K562 (cell line): ENCODE results near the gene CHCHD10. TPM values are rescaled to one million over a fixed set of nuclear protein-coding genes. Genes with fewer than 3 reads are reported as not detected.

ENCODE experiments used
- ATAC-seq: fragments of 200-7000 bp; cut with Tn5 transposase; 3 replicates; pipeline ENCODE4 v1.9.1; 2020; ENCODE audit warnings: moderate library complexity
- BruUV-seq: library from RNA; stranded (reverse); fragments of 400-500 nt; replicated peaks from 2 replicates; lab custom pipeline; 2021; lab: Mats Ljungman, UMichigan
- CTCF ChIA-PET: fragments of 300-600 bp; formaldehyde crosslinking; extraction: SDS; loops from one replicate; lab custom pipeline; 2021; ENCODE audit warnings: low intra/inter-chr PET ratio; lab: Yijun Ruan, JAX
- POLR2A ChIA-PET: fragments of 300-600, 350-650 bp; sonication (Branson Sonifier 250); formaldehyde crosslinking; extraction: SDS; loops from one replicate; lab custom pipeline; 2021; ENCODE audit warnings: antibody characterized with exemption, inconsistent platforms; lab: Yijun Ruan, JAX
- DNase-seq, 4 experiments: peaks; one replicate each; pipeline versions ENCODE4 v3.0.0 to v3.0.0-alpha.2; 2011 to 2018; ENCODE audit warnings: low spot score in 3 of 4, mixed read lengths in 3 of 4; ENCODE audit errors: extremely low read depth in 1 of 4
- FAIRE-seq: peaks from 2 replicates; lab custom pipeline; 2011; peaks lifted over from hg19 to GRCh38; lab: Jason Lieb, UNC
- H2AFZ ChIP-seq: 2 replicates; pipeline ENCODE4 v1.6.0; 2011; ENCODE audit warnings: low read depth, low read length, control low read depth, inconsistent platforms
- H3K27ac ChIP-seq: fragments of 200-600 bp; 3 replicates; pipeline ENCODE4 v1.8.0; 2011; ENCODE audit warnings: low read depth, mild to moderate bottlenecking, control low read depth, inconsistent platforms, low read length, moderate library complexity, mixed read lengths; ENCODE audit errors: extremely low read depth
- H3K27me3 ChIP-seq, 2 experiments: fragments of 300-600 bp in 1 of 2; 2 replicates in 1 of 2; 3 replicates in 1 of 2; pipeline versions ENCODE4 v1.6.0 to v1.8.0; 2011; ENCODE audit warnings: inconsistent platforms in 2 of 2, low read length in 2 of 2, mild to moderate bottlenecking in 1 of 2, mixed read lengths in 1 of 2, moderate library complexity in 1 of 2; ENCODE audit not compliant: control insufficient read depth in 2 of 2, insufficient read depth in 2 of 2
- H3K36me3 ChIP-seq: fragments of 300-600 bp; 3 replicates; pipeline ENCODE4 v1.8.0; 2011; ENCODE audit warnings: mild to moderate bottlenecking, low read length, inconsistent platforms; ENCODE audit not compliant: control insufficient read depth, insufficient read depth
- H3K4me1 ChIP-seq, 2 experiments: fragments of 200-600 bp in 1 of 2; replicated peaks in 1 of 2; 2 replicates in 1 of 2; 3 replicates in 1 of 2; pipeline versions ENCODE4 v1.5.1 to v1.8.0; 2011; ENCODE audit warnings: inconsistent platforms in 2 of 2, low read length in 2 of 2, mild to moderate bottlenecking in 1 of 2, mixed read lengths in 1 of 2, moderate library complexity in 1 of 2; ENCODE audit not compliant: control insufficient read depth in 2 of 2, insufficient read depth in 2 of 2
- H3K4me2 ChIP-seq: 2 replicates; pipeline ENCODE4 v1.6.1; 2011; ENCODE audit warnings: low read length, control low read depth, inconsistent platforms, mixed read lengths; ENCODE audit not compliant: insufficient read depth
- H3K4me3 ChIP-seq: fragments of 200-600 bp; sonication (generic), shearing (Covaris generic); 2 replicates; pipeline ENCODE4 v1.5.1; 2016; ENCODE audit warnings: control low read depth, inconsistent platforms
- H3K79me2 ChIP-seq: fragments of 200-600 bp; 3 replicates; pipeline ENCODE4 v1.8.0; 2011; ENCODE audit warnings: low read length, inconsistent platforms; ENCODE audit not compliant: control insufficient read depth, insufficient read depth
- H3K9ac ChIP-seq, 2 experiments: 2 replicates each; pipeline versions ENCODE4 v1.6.0 to v1.6.1; 2011; ENCODE audit warnings: low read depth in 2 of 2, low read length in 2 of 2, control low read depth in 1 of 2, inconsistent platforms in 1 of 2, mild to moderate bottlenecking in 1 of 2, mixed read lengths in 1 of 2; ENCODE audit not compliant: insufficient read depth in 1 of 2
- H3K9me1 ChIP-seq: one replicate; pipeline ENCODE4 v1.6.0; 2011; ENCODE audit warnings: inconsistent platforms, mild to moderate bottlenecking, low read length, moderate library complexity; ENCODE audit not compliant: control insufficient read depth, insufficient read depth
- H3K9me3 ChIP-seq: replicated peaks from 2 replicates; pipeline ENCODE4 v1.5.1; 2011; ENCODE audit warnings: low read depth, low read length, inconsistent platforms; ENCODE audit not compliant: control insufficient read depth, insufficient read depth
- H4K20me1 ChIP-seq: replicated peaks from 2 replicates; pipeline ENCODE4 v1.6.1; 2011; ENCODE audit warnings: low read length, inconsistent platforms, mixed read lengths; ENCODE audit not compliant: control insufficient read depth, insufficient read depth
- ATF7 ChIP-seq: fragments of 450-650 bp; IDR thresholded peaks from 2 replicates; pipeline ENCODE4 v1.7.1; 2014; ENCODE audit warnings: mild to moderate bottlenecking, moderate library complexity
- EHMT2 ChIP-seq: fragments of 450-650 bp; IDR thresholded peaks from 2 replicates; pipeline ENCODE4 v1.6.1; 2018; ENCODE audit warnings: antibody characterized with exemption
- GABPB2 ChIP-seq: fragments of 250-450 bp; sonication (Bioruptor Pico); conservative IDR thresholded peaks from 2 replicates; pipeline ENCODE4 v1.5.1; 2021; ENCODE audit warnings: mild to moderate bottlenecking
- ILK ChIP-seq: fragments of 450-650 bp; IDR thresholded peaks from 2 replicates; pipeline ENCODE4 v1.6.1; 2016; ENCODE audit warnings: missing genetic modification characterization, low read depth, mild to moderate bottlenecking, missing compliant biosample characterization, moderate library complexity, borderline replicate concordance
- KLF1 ChIP-seq: fragments of 450-650 bp; IDR thresholded peaks from 2 replicates; pipeline ENCODE4 v1.6.1; 2016; ENCODE audit warnings: missing genetic modification characterization, missing compliant biosample characterization
- NFATC3 ChIP-seq: fragments of 450-650 bp; IDR thresholded peaks from 2 replicates; pipeline ENCODE4 v1.6.1; 2017; ENCODE audit warnings: mild to moderate bottlenecking
- POLR3A ChIP-seq: IDR thresholded peaks from 2 replicates; pipeline ENCODE4 v1.6.1; 2011; ENCODE audit warnings: borderline replicate concordance, mild to moderate bottlenecking, moderate library complexity; ENCODE audit not compliant: insufficient read length, insufficient read depth; ENCODE audit errors: extremely low read depth
- TBP ChIP-seq: optimal IDR thresholded peaks from 2 replicates; pipeline ENCODE3; 2011; ENCODE audit warnings: low read depth, low read length, improper control_type of control experiment
- YY1 ChIP-seq, 3 experiments: IDR thresholded peaks; 2 replicates each; pipeline ENCODE4 v1.6.1; 2011; ENCODE audit warnings: low read length in 2 of 3, mild to moderate bottlenecking in 2 of 3, moderate library complexity in 2 of 3, borderline replicate concordance in 1 of 3, control low read depth in 1 of 3, low read depth in 1 of 3; ENCODE audit not compliant: insufficient read depth in 3 of 3, insufficient replicate concordance in 2 of 3, control insufficient read depth in 1 of 3, insufficient read length in 1 of 3; ENCODE audit errors: extremely low read depth in 1 of 3
- ZNF583 ChIP-seq: fragments of 250-450 bp; sonication (Bioruptor Pico); IDR thresholded peaks from 2 replicates; pipeline ENCODE4 v1.4.0; 2020
- WGBS: fragments of 100-300 bp; shearing (Covaris generic); methylation state at CpG from one replicate; pipeline ENCODE4 v1.1.6; 2016; ENCODE audit warnings: low coverage, mixed read lengths; ENCODE audit not compliant: insufficient coverage; ENCODE audit errors: missing lambda C conversion rate; 5-methylcytosine and 5-hydroxymethylcytosine counted together
- in situ Hi-C: fragments of 300-500 bp; cut with MboI; formaldehyde crosslinking; loops from 4 replicates; pipeline ENCODE4 v1.15.0; 2018; ENCODE audit warnings: inconsistent platforms, mixed read lengths
- intact Hi-C: fragments of 100-400 bp; cut with micrococcal nuclease; formaldehyde crosslinking; loops from 2 replicates; pipeline ENCODE4 v1.14.2; 2022
- polyA plus RNA-seq, 8 experiments: library from polyadenylated mRNA; depleted of rRNA in 4 of 8; stranded (reverse) in 5 of 8; unstranded in 3 of 8; fragments of >200 nt; fragmentation: Nextera tagmentation in 2 of 8; fragmentation: Illumina TruSeq in 1 of 8; extraction: Ambion mirVana in 2 of 8; extraction: Trizol in 1 of 8; gene quantifications; 2 replicates each; pipeline versions ENCODE4 v1.2.1 to v1.2.3, GENCODE V29; 2011 to 2014; ENCODE audit warnings: inconsistent platforms in 1 of 8, missing spikeins in 1 of 8
- total RNA-seq, 7 experiments: library from RNA; depleted of rRNA in 6 of 7; stranded (reverse); fragments of >200 nt in 6 of 7; fragmentation: Illumina TruSeq in 2 of 7; extraction: Trizol in 2 of 7; gene quantifications; 2 replicates each; pipeline versions ENCODE4 v1.2.1 to v1.2.3, GENCODE V29; 2011 to 2021; ENCODE audit warnings: low replicate concordance in 1 of 7
- TF ChIP-seq, protein P1 (sequence below): fragments of 450-650 bp; IDR thresholded peaks from 2 replicates; pipeline ENCODE4 v1.7.0; 2016; ENCODE audit warnings: borderline replicate concordance
- TF ChIP-seq, protein P2 (sequence below): fragments of 450-650 bp; IDR thresholded peaks from 2 replicates; pipeline ENCODE4 v1.6.1; 2016

Gene CHCHD10
- total and polyA plus RNA-seq, 9 of the 15 experiments (the other 6 are each of a cell fraction or from before 2014, with no cell fraction given): 15.2 to 292 (median 102) TPM

DNA sequence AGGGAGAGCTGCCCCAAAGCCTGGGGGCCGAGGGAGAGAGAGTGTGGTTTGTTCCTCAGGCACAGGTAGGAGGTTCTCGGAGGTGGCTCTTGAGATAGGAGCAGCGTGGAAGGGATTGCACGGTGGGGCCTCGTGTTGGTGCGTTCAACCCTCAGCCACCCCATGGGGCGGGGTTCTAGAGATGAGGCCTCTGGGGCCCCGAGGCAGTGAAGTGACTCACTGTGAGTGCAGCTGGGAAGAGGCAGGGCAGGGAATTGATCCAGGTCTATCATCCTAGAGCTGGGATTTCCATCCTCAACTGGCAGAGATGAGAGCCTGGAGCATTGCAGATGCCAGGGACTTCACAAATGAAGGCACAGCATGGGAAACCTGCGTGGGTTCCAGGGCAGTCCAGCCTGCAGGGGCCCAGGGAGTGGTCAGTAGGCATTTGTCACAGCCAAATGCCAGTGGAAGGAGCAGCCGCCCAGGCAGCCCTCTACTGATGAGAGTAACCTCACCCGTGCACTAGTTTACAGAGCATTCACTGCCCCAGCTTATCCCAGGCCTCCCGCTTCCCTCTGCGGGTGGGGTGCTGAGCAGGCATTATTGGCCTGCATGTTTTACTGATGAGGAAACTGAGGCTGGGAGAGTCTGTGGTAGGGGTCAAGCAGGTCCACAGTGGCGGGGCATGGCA is 13.9 kb upstream of the CHCHD10 start:
- DNase-seq (peak in 2 of 4 experiments; percentile 37 to 43), FAIRE-seq (no peak), ATAC-seq (peak; percentile 46; the same call in 2 of the 3 replicates)
- intact Hi-C loops (no loop called here), in situ Hi-C loops (no loop called here)
- Histone ChIP-seq H4K20me1 (no peaks in the 10 kb centered on the region), H3K4me2 (no peak overlapping the region), H3K4me3 (no peak overlapping the region), H3K9me1 (no peaks in the 10 kb centered on the region), H2AFZ (peak overlapping the region; percentile 45; the same call in 1 of the 2 replicates), H3K27me3 (no peaks in the 10 kb centered on the region), H3K9ac (peak overlapping the region in 1 of 2 experiments; percentile 50; a peak in 2 of 4 replicates), H3K4me1 (peaks cover 5 to 28% of the 10 kb centered on the region in 2 experiments; a peak in 3 of 5 replicates), H3K36me3 (no peaks in the 10 kb centered on the region), H3K27ac (no peak overlapping the region), H3K9me3 (no peaks in the 10 kb centered on the region), H3K79me2 (no peaks in the 10 kb centered on the region)
- TF ChIP-seq POLR3A (no peak), ATF7 (no peak)
- WGBS: 25% methylated on average over 9 of the region's 14 CpGs
- BruUV-seq: no TSS peak
- POLR2A ChIA-PET: no interaction called here
- CTCF ChIA-PET: no interaction called here

DNA sequence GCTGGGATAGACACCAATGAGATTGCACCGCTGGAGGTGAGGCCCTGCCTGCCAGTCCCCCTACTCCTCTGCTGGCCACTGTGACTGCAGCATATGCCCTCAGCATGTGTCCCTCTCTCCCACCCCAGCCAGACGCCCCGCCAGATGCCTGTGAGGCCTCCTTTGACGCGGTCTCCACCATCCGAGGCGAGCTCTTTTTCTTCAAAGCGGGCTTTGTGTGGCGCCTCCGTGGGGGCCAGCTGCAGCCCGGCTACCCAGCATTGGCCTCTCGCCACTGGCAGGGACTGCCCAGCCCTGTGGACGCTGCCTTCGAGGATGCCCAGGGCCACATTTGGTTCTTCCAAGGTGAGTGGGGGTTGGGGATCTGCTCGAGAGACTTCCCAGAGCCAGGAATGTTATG is 13.3 kb upstream of the CHCHD10 start:
- Histone ChIP-seq H3K79me2 (no peaks in the 10 kb centered on the region), H3K9me1 (no peaks in the 10 kb centered on the region), H3K36me3 (no peaks in the 10 kb centered on the region), H2AFZ (peak overlapping the region; percentile 45; the same call in 1 of the 2 replicates), H3K9ac (peak overlapping the region in 1 of 2 experiments; percentile 50; a peak in 2 of 4 replicates), H3K9me3 (no peaks in the 10 kb centered on the region), H3K4me3 (no peak overlapping the region), H3K4me1 (peaks cover 0 to 22% of the 10 kb centered on the region in 2 experiments; a peak in 2 of 5 replicates), H4K20me1 (no peaks in the 10 kb centered on the region), H3K27ac (no peak overlapping the region), H3K27me3 (no peaks in the 10 kb centered on the region), H3K4me2 (no peak overlapping the region)
- ChIA-PET POLR2A (no interaction called here), CTCF (no interaction called here)
- ATAC-seq (no peak), DNase-seq (no peak), FAIRE-seq (no peak)
- BruUV-seq: no TSS peak
- intact Hi-C loops: no loop called here
- in situ Hi-C loops: no loop called here
- WGBS: 61% methylated on average over 8 of the region's 15 CpGs
- TF ChIP-seq, protein P1, sequence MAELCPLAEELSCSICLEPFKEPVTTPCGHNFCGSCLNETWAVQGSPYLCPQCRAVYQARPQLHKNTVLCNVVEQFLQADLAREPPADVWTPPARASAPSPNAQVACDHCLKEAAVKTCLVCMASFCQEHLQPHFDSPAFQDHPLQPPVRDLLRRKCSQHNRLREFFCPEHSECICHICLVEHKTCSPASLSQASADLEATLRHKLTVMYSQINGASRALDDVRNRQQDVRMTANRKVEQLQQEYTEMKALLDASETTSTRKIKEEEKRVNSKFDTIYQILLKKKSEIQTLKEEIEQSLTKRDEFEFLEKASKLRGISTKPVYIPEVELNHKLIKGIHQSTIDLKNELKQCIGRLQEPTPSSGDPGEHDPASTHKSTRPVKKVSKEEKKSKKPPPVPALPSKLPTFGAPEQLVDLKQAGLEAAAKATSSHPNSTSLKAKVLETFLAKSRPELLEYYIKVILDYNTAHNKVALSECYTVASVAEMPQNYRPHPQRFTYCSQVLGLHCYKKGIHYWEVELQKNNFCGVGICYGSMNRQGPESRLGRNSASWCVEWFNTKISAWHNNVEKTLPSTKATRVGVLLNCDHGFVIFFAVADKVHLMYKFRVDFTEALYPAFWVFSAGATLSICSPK: no peak
- TF ChIP-seq NFATC3 (no peak), EHMT2 (no peak), KLF1 (tag) (no peak), TBP (no peak), GABPB2 (CRISPR knock-in tag) (no peak), ZNF583 (CRISPR knock-in tag) (no peak), YY1 (IDR thresholded peaks at IDR 0.05; ENCODE audit: borderline replicate concordance in 1 of 3, control insufficient read depth in 1 of 3, extremely low read depth in 1 of 3, insufficient read depth in 3 of 3, insufficient read length in 1 of 3, insufficient replicate concordance in 2 of 3, low read depth in 1 of 3, low read length in 2 of 3) (no peak), ILK (no peak)
- TF ChIP-seq, protein P2, sequence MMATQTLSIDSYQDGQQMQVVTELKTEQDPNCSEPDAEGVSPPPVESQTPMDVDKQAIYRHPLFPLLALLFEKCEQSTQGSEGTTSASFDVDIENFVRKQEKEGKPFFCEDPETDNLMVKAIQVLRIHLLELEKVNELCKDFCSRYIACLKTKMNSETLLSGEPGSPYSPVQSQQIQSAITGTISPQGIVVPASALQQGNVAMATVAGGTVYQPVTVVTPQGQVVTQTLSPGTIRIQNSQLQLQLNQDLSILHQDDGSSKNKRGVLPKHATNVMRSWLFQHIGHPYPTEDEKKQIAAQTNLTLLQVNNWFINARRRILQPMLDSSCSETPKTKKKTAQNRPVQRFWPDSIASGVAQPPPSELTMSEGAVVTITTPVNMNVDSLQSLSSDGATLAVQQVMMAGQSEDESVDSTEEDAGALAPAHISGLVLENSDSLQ: no peak
